ENCODE data around the gene MYH10. TPM values are rescaled to one million over a fixed set of nuclear protein-coding genes. Genes with fewer than 3 reads are reported as not detected.
A peak's percentile ranks its signal among the peaks of the same experiment; 100 is the strongest.

Gene MYH10
- total RNA-seq, 3 donors from 2014 or later: 4.3 to 23.8 (median 10.1) TPM

- H3K9me3 ChIP-seq: no peaks in the 10 kb centered on the region
- no peaks in the 10 kb centered on the region for H3K36me3 ChIP-seq (ENCODE audit: low read depth)
- DNase-seq (peak in 1 of 3 donors; percentile 25), ATAC-seq (peak; percentile 98)
- intact Hi-C loops (cut with DNase I, micrococcal nuclease): no loop called here
- H3K4me1 ChIP-seq (ENCODE audit: low read depth): no peaks in the 10 kb centered on the region
- TF ChIP-seq CTCF (IDR thresholded peaks at IDR 0.05): no peak
- no peak overlapping the region for H3K4me3 ChIP-seq
Observed at GRCh38 chr17:8532021-8532420, 98.5 kb downstream of the MYH10 start.

GRCh38 chr17:8522577-8522976, 107.9 kb downstream of the MYH10 start:
- intact Hi-C loops (cut with DNase I, micrococcal nuclease): no loop called here
- Histone ChIP-seq H3K36me3 (ENCODE audit: low read depth) (no peaks in the 10 kb centered on the region), H3K4me1 (ENCODE audit: low read depth) (no peaks in the 10 kb centered on the region), H3K9me3 (no peaks in the 10 kb centered on the region), H3K4me3 (no peak overlapping the region)
- no peak for TF ChIP-seq CTCF (IDR thresholded peaks at IDR 0.05)
- ATAC-seq (no peak), DNase-seq (no peak)

GRCh38 chr17:8520981-8521380, 109.5 kb downstream of the MYH10 start:
- no peak for TF ChIP-seq CTCF (IDR thresholded peaks at IDR 0.05)
- ATAC-seq: no peak
- no peaks in the 10 kb centered on the region for H3K36me3 ChIP-seq (ENCODE audit: low read depth)

GRCh38 chr17:8518850-8519249, 111.7 kb downstream of the MYH10 start:
- H3K4me1 ChIP-seq (ENCODE audit: low read depth): no peaks in the 10 kb centered on the region
- no peak overlapping the region for H3K4me3 ChIP-seq
- no peak for ATAC-seq
- no peaks in the 10 kb centered on the region for H3K36me3 ChIP-seq (ENCODE audit: low read depth)
- no peak for DNase-seq
- no peak for TF ChIP-seq CTCF (IDR thresholded peaks at IDR 0.05)
- intact Hi-C loops (cut with DNase I, micrococcal nuclease): no loop called here
- no peaks in the 10 kb centered on the region for H3K9me3 ChIP-seq

More at GRCh38 chr17:8520981-8521380, 109.5 kb downstream of the MYH10 start:
- Histone ChIP-seq H3K4me3 (no peak overlapping the region), H3K9me3 (no peaks in the 10 kb centered on the region), H3K4me1 (ENCODE audit: low read depth) (no peaks in the 10 kb centered on the region)
- DNase-seq: no peak
- intact Hi-C loops (cut with DNase I, micrococcal nuclease): no loop called here

GRCh38 chr17:8518326-8518725, 112.2 kb downstream of the MYH10 start:
- no peak for TF ChIP-seq CTCF (IDR thresholded peaks at IDR 0.05)
- Histone ChIP-seq H3K4me3 (no peak overlapping the region), H3K9me3 (no peaks in the 10 kb centered on the region), H3K36me3 (ENCODE audit: low read depth) (no peaks in the 10 kb centered on the region), H3K4me1 (ENCODE audit: low read depth) (no peaks in the 10 kb centered on the region)
- ATAC-seq (no peak), DNase-seq (no peak)
- intact Hi-C loops (cut with DNase I, micrococcal nuclease): no loop called here

GRCh38 chr17:8514801-8515200, 115.7 kb downstream of the MYH10 start:
- ATAC-seq: no peak

More at GRCh38 chr17:8514801-8515200, 115.7 kb downstream of the MYH10 start:
- Histone ChIP-seq H3K9me3 (no peaks in the 10 kb centered on the region), H3K4me1 (ENCODE audit: low read depth) (no peaks in the 10 kb centered on the region), H3K36me3 (ENCODE audit: low read depth) (no peaks in the 10 kb centered on the region), H3K4me3 (no peak overlapping the region)
- no peak for DNase-seq
- TF ChIP-seq CTCF (IDR thresholded peaks at IDR 0.05): no peak
- intact Hi-C loops (cut with DNase I, micrococcal nuclease): no loop called here

Measured in mucosa of descending colon (tissue), 3 donors.